ENCODE measurements around the gene HOXB1.

DNA sequence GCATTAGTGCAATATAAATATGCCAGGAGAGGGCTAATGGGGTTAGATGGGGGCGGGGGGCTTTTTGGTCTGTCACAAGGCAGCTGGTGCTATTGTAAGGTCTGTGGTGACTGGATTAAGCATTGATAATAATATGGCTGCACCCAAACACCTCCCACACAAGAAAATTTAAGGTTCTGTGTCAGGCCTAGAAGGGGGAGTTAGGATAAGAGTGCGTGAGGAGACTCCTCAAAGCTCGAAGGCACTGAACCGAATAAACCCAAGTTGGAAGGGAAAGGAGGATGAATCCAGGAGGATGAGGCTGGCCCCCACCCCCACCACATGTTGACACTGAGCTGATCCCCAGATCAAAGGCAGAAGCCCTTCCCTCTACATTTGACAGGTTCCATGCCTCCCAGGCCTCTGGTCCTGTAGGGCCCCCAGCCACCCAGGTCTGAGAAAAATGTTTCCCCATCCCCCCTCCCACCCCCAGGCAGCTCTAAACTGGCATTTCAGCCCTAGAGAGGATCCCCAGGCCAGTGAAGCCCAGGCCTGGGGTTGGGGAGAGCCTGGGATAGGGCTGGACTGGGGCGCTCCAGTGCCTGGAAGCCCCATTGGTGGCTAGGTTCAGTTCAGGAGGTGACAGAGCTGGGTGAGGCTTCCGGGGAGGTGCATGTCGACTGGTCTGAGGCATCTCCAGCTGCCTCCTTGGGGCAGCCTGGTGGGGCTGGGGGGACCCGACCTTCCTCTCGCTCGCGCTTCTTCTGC, 1.7 kb downstream of the HOXB1 start:
- TF ChIP-seq POLR2A (IDR thresholded peaks at IDR 0.05; ENCODE audit: low read depth, low read length) (no peak), POLR2AphosphoS5 (IDR thresholded peaks at IDR 0.05; ENCODE audit: low read depth, low read length) (no peak), TAF1 (IDR thresholded peaks at IDR 0.05; ENCODE audit: borderline replicate concordance, low read depth, low read length) (no peak)

Data from GM12892 (cell line).